OCI-LY3 (cell line): ENCODE results near the gene CFAP157.

Experiments
- CTCF ChIP-seq: fragments of 200-600, 300-600 bp; sonication (generic); IDR thresholded peaks from 2 replicates; pipeline ENCODE4 v1.5.1; 2014; ENCODE audit warnings: antibody characterized with exemption, low read length, low read depth
- EZH2phosphoT487 ChIP-seq: fragments of 200-600 bp; shearing (Covaris generic); IDR thresholded peaks from 2 replicates; pipeline ENCODE4 v1.6.1; 2018; ENCODE audit warnings: antibody characterized with exemption, mixed run types, low read depth

- TF ChIP-seq CTCF (no peak), EZH2phosphoT487 (no peak)
Measured at GRCh38 chr9:127694890-127695720, 11.7 kb upstream of the CFAP157 start.
